ENCODE data around the gene MTHFD1L. TPM values are rescaled to one million over a fixed set of nuclear protein-coding genes. Genes with fewer than 3 reads are reported as not detected.

The MTHFD1L gene
- polyA plus RNA-seq, 3 donors: 0.25 to 1.3 (median 0.39) TPM

DNA sequence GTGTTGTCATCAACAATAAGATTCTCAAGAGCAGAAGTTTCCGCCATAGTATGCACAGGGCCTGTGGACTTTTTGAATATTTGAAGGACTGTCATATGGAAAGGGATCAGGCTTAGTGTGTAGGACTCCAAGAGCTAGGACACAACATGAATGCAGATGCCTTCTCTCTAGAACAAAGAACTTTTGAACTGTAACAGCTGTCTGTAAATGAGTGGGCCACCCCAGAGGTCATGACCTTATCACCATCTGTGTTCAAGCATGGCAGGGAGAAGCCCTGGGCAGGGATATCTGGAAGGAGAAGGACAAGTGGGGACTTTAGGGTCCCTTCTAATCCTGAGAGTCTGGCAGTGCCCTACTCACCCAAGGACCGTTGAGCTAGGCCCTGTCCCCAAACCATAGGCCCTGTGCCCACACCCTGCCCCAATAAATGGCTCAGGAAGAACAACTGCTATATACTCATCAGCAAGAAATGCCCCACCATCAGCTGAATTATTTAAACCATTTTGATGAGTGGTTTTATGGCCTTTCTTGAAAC is 70.6 kb downstream of the MTHFD1L start:
- H3K27ac ChIP-seq (ENCODE audit: low read depth in 1 of 2, low read length in 2 of 2): no peak overlapping the region
- no peaks in the 10 kb centered on the region for H3K27me3 ChIP-seq (ENCODE audit: control insufficient read depth in 2 of 2, insufficient read depth in 2 of 2, low read length in 2 of 2)
- H3K36me3 ChIP-seq (replicated peaks in 1 of 2; ENCODE audit: control insufficient read depth in 1 of 2, insufficient read depth in 2 of 2, low read length in 2 of 2): no peaks in the 10 kb centered on the region
- H3K79me2 ChIP-seq (ENCODE audit: insufficient read depth, low read length): no peaks in the 10 kb centered on the region
- H3K4me2 ChIP-seq (replicated peaks; ENCODE audit: extremely low read depth, low read length, poor library complexity, severe bottlenecking): no peak overlapping the region
- H3K27me3 Mint-ChIP-seq (ENCODE audit: low read depth in 3 of 3): peaks cover 0 to 4% (median 2%) of the 10 kb centered on the region in 3 donors
- H3K9me3 ChIP-seq (replicated peaks in 1 of 2; ENCODE audit: control insufficient read depth in 1 of 2, insufficient read depth in 1 of 2, low read length in 2 of 2): no peaks in the 10 kb centered on the region
- H3K9ac ChIP-seq (ENCODE audit: insufficient read depth, low read length, poor library complexity, severe bottlenecking): no peak overlapping the region
- no peaks in the 10 kb centered on the region for H3K4me1 Mint-ChIP-seq
- no peaks in the 10 kb centered on the region for H4K20me1 ChIP-seq (ENCODE audit: insufficient read depth, low read length)
- no peak overlapping the region for H3K4me3 Mint-ChIP-seq
- no peak overlapping the region for H3K4me3 ChIP-seq (replicated peaks in 1 of 3; ENCODE audit: low read depth in 2 of 3, low read length in 3 of 3)
- H3K36me3 Mint-ChIP-seq: peaks cover 2 to 7% of the 10 kb centered on the region in 2 donors
- no peak overlapping the region for H2AFZ ChIP-seq (ENCODE audit: insufficient read depth, low read depth, low read length, poor library complexity, severe bottlenecking)
- peaks cover 0 to 1% (median 0%) of the 10 kb centered on the region in 7 donors for H3K9me3 Mint-ChIP-seq
- H3K4me1 ChIP-seq (ENCODE audit: control insufficient read depth in 1 of 2, insufficient read depth in 2 of 2, low read length in 2 of 2): no peaks in the 10 kb centered on the region
- no peak for TF ChIP-seq CTCF (IDR thresholded peaks at IDR 0.05)
- intact Hi-C loops (cut with micrococcal nuclease): no loop called here
- DNase-seq: no peak
- WGBS (ENCODE audit: insufficient coverage): 100% methylated on average over 1 of the region's 2 CpGs
- H3K27ac Mint-ChIP-seq: no peak overlapping the region

- no peak overlapping the region for H3K4me3 Mint-ChIP-seq
- no peaks in the 10 kb centered on the region for H3K36me3 ChIP-seq (replicated peaks in 1 of 2; ENCODE audit: control insufficient read depth in 1 of 2, insufficient read depth in 2 of 2, low read length in 2 of 2)
- H3K27ac ChIP-seq (ENCODE audit: low read depth in 1 of 2, low read length in 2 of 2): no peak overlapping the region
- peaks cover 2 to 7% of the 10 kb centered on the region in 2 donors for H3K36me3 Mint-ChIP-seq
- no peaks in the 10 kb centered on the region for H3K4me1 Mint-ChIP-seq
- H3K27me3 Mint-ChIP-seq (ENCODE audit: low read depth in 3 of 3): peaks cover 0 to 3% (median 3%) of the 10 kb centered on the region in 3 donors
- no peaks in the 10 kb centered on the region for H3K27me3 ChIP-seq (ENCODE audit: control insufficient read depth in 2 of 2, insufficient read depth in 2 of 2, low read length in 2 of 2)
- H3K9me3 ChIP-seq (replicated peaks in 1 of 2; ENCODE audit: control insufficient read depth in 1 of 2, insufficient read depth in 1 of 2, low read length in 2 of 2): no peaks in the 10 kb centered on the region
- no peak overlapping the region for H3K4me3 ChIP-seq (replicated peaks in 1 of 3; ENCODE audit: low read depth in 2 of 3, low read length in 3 of 3)
- H3K79me2 ChIP-seq (ENCODE audit: insufficient read depth, low read length): no peaks in the 10 kb centered on the region
- DNase-seq: no peak
- no peaks in the 10 kb centered on the region for H4K20me1 ChIP-seq (ENCODE audit: insufficient read depth, low read length)
- TF ChIP-seq CTCF (IDR thresholded peaks at IDR 0.05): no peak
- H2AFZ ChIP-seq (ENCODE audit: insufficient read depth, low read depth, low read length, poor library complexity, severe bottlenecking): no peak overlapping the region
- H3K9me3 Mint-ChIP-seq: peaks cover 0 to 5% (median 0%) of the 10 kb centered on the region in 7 donors
- no peak overlapping the region for H3K4me2 ChIP-seq (replicated peaks; ENCODE audit: extremely low read depth, low read length, poor library complexity, severe bottlenecking)
- H3K9ac ChIP-seq (ENCODE audit: insufficient read depth, low read length, poor library complexity, severe bottlenecking): no peak overlapping the region
- 93% methylated on average over 12 of the region's 26 CpGs for WGBS (ENCODE audit: insufficient coverage)
- intact Hi-C loops (cut with micrococcal nuclease): no loop called here
- H3K27ac Mint-ChIP-seq: peak overlapping the region in 2 of 7 donors; percentile 1 to 57
- H3K4me1 ChIP-seq (ENCODE audit: control insufficient read depth in 1 of 2, insufficient read depth in 2 of 2, low read length in 2 of 2): no peaks in the 10 kb centered on the region
These were observed 71.8 kb downstream of the MTHFD1L start for GRCh38 chr6:150937132-150937906.

Measured in CD14-positive monocyte (primary cell).